H1 (cell line): ENCODE results near the gene BTBD8. TPM values are rescaled to one million over a fixed set of nuclear protein-coding genes. Genes with fewer than 3 reads are reported as not detected.

ENCODE experiments used
- CTCF ChIA-PET: fragments of 300-600 bp; sonication (Branson Sonifier 250); formaldehyde crosslinking; loops from one replicate; lab custom pipeline; 2021; ENCODE audit not compliant: partially characterized antibody; lab: Charles Lee
- POLR2A ChIA-PET: fragments of 300-600 bp; sonication (Branson Sonifier 250); formaldehyde crosslinking; loops from one replicate; lab custom pipeline; 2021; ENCODE audit warnings: inconsistent platforms; ENCODE audit not compliant: partially characterized antibody; lab: Charles Lee
- DNase-seq, 2 experiments: peaks; one replicate each; pipeline versions ENCODE4 v3.0.0 to v3.0.0-alpha.2; 2010 to 2022; ENCODE audit warnings: low spot score in 2 of 2, low read depth in 1 of 2, mixed read lengths in 1 of 2
- FAIRE-seq: peaks from 2 replicates; lab custom pipeline; 2011; peaks lifted over from hg19 to GRCh38; lab: Jason Lieb, UNC
- H2AFZ ChIP-seq: 2 replicates; pipeline ENCODE4 v1.8.1; 2012; ENCODE audit warnings: low read length, inconsistent platforms
- H2AK5ac ChIP-seq: 2 replicates; pipeline ENCODE4 v1.6.1; 2013; ENCODE audit warnings: low read depth, low read length
- H2BK120ac ChIP-seq: replicated peaks from 2 replicates; pipeline ENCODE3; 2013; ENCODE audit warnings: low read depth, low read length, inconsistent platforms
- H2BK12ac ChIP-seq: 2 replicates; pipeline ENCODE4 v1.6.1; 2013; ENCODE audit warnings: low read depth, low read length
- H2BK15ac ChIP-seq: 2 replicates; pipeline ENCODE4 v1.6.1; 2013; ENCODE audit warnings: low read length
- H2BK20ac ChIP-seq: 2 replicates; pipeline ENCODE4 v1.6.1; 2013; ENCODE audit warnings: low read length
- H2BK5ac ChIP-seq: 2 replicates; pipeline ENCODE4 v1.6.1; 2013; ENCODE audit warnings: low read depth, low read length
- H3K14ac ChIP-seq: 2 replicates; pipeline ENCODE4 v1.6.1; 2013; ENCODE audit warnings: inconsistent platforms; ENCODE audit not compliant: insufficient read length
- H3K18ac ChIP-seq: 2 replicates; pipeline ENCODE4 v1.6.1; 2013; ENCODE audit warnings: low read length; ENCODE audit errors: extremely low read depth
- H3K23ac ChIP-seq: 2 replicates; pipeline ENCODE4 v1.6.1; 2013; ENCODE audit warnings: inconsistent platforms; ENCODE audit not compliant: insufficient read length
- H3K23me2 ChIP-seq: 2 replicates; pipeline ENCODE4 v1.6.1; 2013; ENCODE audit warnings: low read depth, low read length
- H3K27ac ChIP-seq: 2 replicates; pipeline ENCODE4 v1.6.1; 2011; ENCODE audit warnings: low read depth, low read length, inconsistent platforms
- H3K27me3 ChIP-seq, 4 experiments: replicated peaks in 1 of 4; 1 replicate in 1 of 4; 2 replicates in 3 of 4; pipeline versions ENCODE4 v1.6.1 to v1.8.1; 2011 to 2013; ENCODE audit warnings: low read length in 3 of 4, mild to moderate bottlenecking in 3 of 4, inconsistent platforms in 2 of 4, mixed read lengths in 2 of 4, moderate library complexity in 1 of 4; ENCODE audit not compliant: control insufficient read depth in 3 of 4, insufficient read depth in 3 of 4; ENCODE audit errors: extremely low read depth in 1 of 4
- H3K36me3 ChIP-seq, 4 experiments: 2 replicates each; pipeline versions ENCODE4 v1.6.1 to v1.8.1; 2011 to 2013; ENCODE audit warnings: mild to moderate bottlenecking in 4 of 4, low read length in 3 of 4, moderate library complexity in 2 of 4, control low read depth in 1 of 4, inconsistent platforms in 1 of 4; ENCODE audit not compliant: insufficient read depth in 4 of 4, control insufficient read depth in 2 of 4
- H3K4ac ChIP-seq: replicated peaks from 2 replicates; pipeline ENCODE3; 2013; ENCODE audit warnings: low read length, low read depth, mixed read lengths, inconsistent platforms; ENCODE audit not compliant: insufficient read length
- H3K4me1 ChIP-seq, 4 experiments: replicated peaks in 1 of 4; 1 replicate in 1 of 4; 2 replicates in 3 of 4; pipeline versions ENCODE4 v1.6.1 to v1.8.1; 2011 to 2013; ENCODE audit warnings: low read length in 3 of 4, inconsistent platforms in 2 of 4, mixed read lengths in 1 of 4; ENCODE audit not compliant: insufficient read depth in 4 of 4, control insufficient read depth in 3 of 4
- H3K4me2 ChIP-seq, 2 experiments: 2 replicates each; pipeline versions ENCODE4 v1.6.1 to v1.8.1; 2011 to 2013; ENCODE audit warnings: low read depth in 2 of 2, low read length in 2 of 2, control low read depth in 1 of 2, inconsistent platforms in 1 of 2, mild to moderate bottlenecking in 1 of 2; ENCODE audit not compliant: insufficient read depth in 1 of 2
- H3K4me3 ChIP-seq, 4 experiments: fragments of 200-600, 300-600 bp in 1 of 4; sonication (generic), shearing (Covaris generic), sonication (Bioruptor Twin) in 1 of 4; 2 replicates each; pipeline versions ENCODE4 v1.5.1 to v1.8.1; 2011 to 2016; ENCODE audit warnings: low read length in 4 of 4, low read depth in 3 of 4, control low read depth in 2 of 4, inconsistent platforms in 2 of 4, mild to moderate bottlenecking in 2 of 4, mixed read lengths in 1 of 4, moderate library complexity in 1 of 4; ENCODE audit not compliant: insufficient read depth in 2 of 4; ENCODE audit errors: extremely low read depth in 1 of 4
- H3K56ac ChIP-seq: replicated peaks from 2 replicates; pipeline ENCODE3; 2013; ENCODE audit warnings: low read depth, mild to moderate bottlenecking, mixed read lengths, low read length, inconsistent platforms; ENCODE audit not compliant: insufficient read length
- H3K79me1 ChIP-seq: 2 replicates; pipeline ENCODE4 v1.6.1; 2013; ENCODE audit warnings: low read depth, low read length, control low read depth
- H3K79me2 ChIP-seq, 2 experiments: 2 replicates each; pipeline versions ENCODE4 v1.6.1 to v1.8.1; 2012 to 2013; ENCODE audit warnings: low read length in 2 of 2, mild to moderate bottlenecking in 2 of 2, inconsistent platforms in 1 of 2; ENCODE audit not compliant: insufficient read depth in 2 of 2, control insufficient read depth in 1 of 2
- H3K9ac ChIP-seq, 4 experiments: replicated peaks in 1 of 4; 1 replicate in 1 of 4; 2 replicates in 3 of 4; pipeline versions ENCODE4 v1.6.1 to v1.8.1; 2011 to 2013; ENCODE audit warnings: low read depth in 3 of 4, low read length in 3 of 4, control low read depth in 2 of 4, mild to moderate bottlenecking in 2 of 4, moderate library complexity in 2 of 4, inconsistent platforms in 1 of 4; ENCODE audit errors: extremely low read depth in 1 of 4
- H3K9me3 ChIP-seq, 2 experiments: 2 replicates each; pipeline versions ENCODE4 v1.6.1 to v1.8.1; 2012 to 2013; ENCODE audit warnings: mild to moderate bottlenecking in 2 of 2, moderate library complexity in 2 of 2, control low read depth in 1 of 2, inconsistent platforms in 1 of 2, low read depth in 1 of 2, low read length in 1 of 2, mixed read lengths in 1 of 2; ENCODE audit not compliant: insufficient read depth in 2 of 2
- H4K20me1 ChIP-seq, 2 experiments: replicated peaks in 1 of 2; 2 replicates each; pipeline versions ENCODE3 to v1.8.1; 2011 to 2013; ENCODE audit warnings: inconsistent platforms in 2 of 2, low read length in 2 of 2, mild to moderate bottlenecking in 1 of 2; ENCODE audit not compliant: insufficient read depth in 2 of 2, control insufficient read depth in 1 of 2
- H4K5ac ChIP-seq: 2 replicates; pipeline ENCODE4 v1.6.1; 2013; ENCODE audit warnings: low read length, low read depth, mixed read lengths, inconsistent platforms; ENCODE audit not compliant: insufficient read length
- H4K8ac ChIP-seq: 2 replicates; pipeline ENCODE4 v1.8.0; 2013; ENCODE audit warnings: mild to moderate bottlenecking, moderate library complexity, low read length, inconsistent platforms; ENCODE audit not compliant: insufficient read depth; ENCODE audit errors: extremely low read depth
- H4K91ac ChIP-seq: replicated peaks from 2 replicates; pipeline ENCODE3; 2013; ENCODE audit warnings: low read length, mixed read lengths, inconsistent platforms; ENCODE audit not compliant: insufficient read length
- SAP30 ChIP-seq: fragments of 300-600 bp; sonication (generic); IDR thresholded peaks from 2 replicates; pipeline ENCODE4 v1.7.1; 2012; ENCODE audit warnings: low read length, moderate library complexity, mild to moderate bottlenecking, inconsistent platforms; ENCODE audit not compliant: insufficient read depth, insufficient replicate concordance
- TCF12 ChIP-seq: IDR thresholded peaks from 2 replicates; pipeline ENCODE4 v1.6.1; 2011; ENCODE audit warnings: low read depth, mild to moderate bottlenecking, low read length
- TEAD4 ChIP-seq: IDR thresholded peaks from 2 replicates; pipeline ENCODE4 v1.6.1; 2012; ENCODE audit warnings: low read depth, low read length, inconsistent platforms, mixed read lengths
- YY1 ChIP-seq: IDR thresholded peaks from 2 replicates; pipeline ENCODE4 v1.6.1; 2011; ENCODE audit warnings: low read depth, mild to moderate bottlenecking, low read length
- WGBS, 2 experiments: shearing (Covaris generic) in 1 of 2; methylation state at CpG; one replicate each; pipeline versions ENCODE4 v1.1.6 to v1.1.7; 2013 to 2015; ENCODE audit warnings: low lambda C conversion rate in 2 of 2, mixed read lengths in 2 of 2, inconsistent platforms in 1 of 2, low coverage in 1 of 2, missing lambda C conversion rate in 1 of 2; ENCODE audit not compliant: insufficient replicate concordance in 2 of 2, insufficient coverage in 1 of 2, insufficient read length in 1 of 2; ENCODE audit errors: extremely low coverage in 1 of 2, missing lambda C conversion rate in 1 of 2; 5-methylcytosine and 5-hydroxymethylcytosine counted together
- polyA plus RNA-seq, 7 experiments: library from polyadenylated mRNA; depleted of rRNA in 3 of 7; stranded (reverse) in 5 of 7; unstranded in 2 of 7; fragments of >200 nt in 5 of 7; fragments of 200-250 nt in 2 of 7; gene quantifications; 1 replicate in 5 of 7; 2 replicates in 1 of 7; 4 replicates in 1 of 7; pipeline versions ENCODE4 v1.2.1 to v1.2.3, GENCODE V29; 2011 to 2013; ENCODE audit warnings: missing spikeins in 2 of 7, mixed read lengths in 2 of 7
- total RNA-seq: library from RNA; stranded (reverse); fragmentation: NEBNext Ultra II Directional; extraction: Animal tissue kit (Norgen Biotek cat#: 25700); gene quantifications from 2 replicates; pipeline ENCODE4 v1.2.1, GENCODE V29; 2021

The BTBD8 gene
- total and polyA plus RNA-seq, 2 of the 8 experiments (the other 6 are each of a cell fraction or from before 2014, with no cell fraction given), result 0.44 to 2.5 TPM

DNA sequence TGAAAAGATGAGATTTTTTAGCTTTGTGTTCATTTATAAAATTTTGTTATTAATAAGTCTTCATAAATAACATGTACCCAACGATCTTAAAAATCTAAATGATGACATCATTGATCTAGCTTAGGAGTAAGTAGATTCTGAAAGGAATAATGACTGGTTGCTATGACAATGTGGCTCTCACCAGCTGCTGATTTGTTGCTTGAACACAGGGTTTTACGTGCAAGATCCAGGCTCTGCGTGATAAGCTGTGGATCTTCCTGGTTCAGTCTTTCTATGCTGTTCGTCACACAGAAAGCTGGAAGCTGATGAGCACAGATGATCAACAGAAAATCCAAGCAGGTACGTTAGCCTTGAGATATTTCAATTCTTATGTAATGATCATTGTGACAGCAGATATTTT is 88.5 kb downstream of the BTBD8 start:
- ChIA-PET CTCF (interaction anchor here (0.5 to 1.2 kb wide), 5 partner anchors 11 to 1201 kb away, joined by 3 read pairs; no protein-coding TSS in a partner anchor), POLR2A (no interaction called here)
- H3K4ac ChIP-seq, result no peak overlapping the region
- H3K23ac ChIP-seq, result no peak overlapping the region
- no peak overlapping the region for H2AK5ac ChIP-seq
- no peak overlapping the region for H3K4me2 ChIP-seq
- no peak overlapping the region for H4K8ac ChIP-seq
- no peak overlapping the region for H2BK20ac ChIP-seq
- H3K4me1 ChIP-seq, result no peaks in the 10 kb centered on the region
- no peaks in the 10 kb centered on the region for H3K27me3 ChIP-seq
- no peak overlapping the region for H3K27ac ChIP-seq
- H3K9ac ChIP-seq, result no peak overlapping the region
- no peak overlapping the region for H2AFZ ChIP-seq
- H4K91ac ChIP-seq, result no peak overlapping the region
- H3K23me2 ChIP-seq, result no peaks in the 10 kb centered on the region
- H3K9me3 ChIP-seq, result no peaks in the 10 kb centered on the region
- TF ChIP-seq YY1 (no peak), TEAD4 (no peak), SAP30 (no peak), TCF12 (no peak)
- no peaks in the 10 kb centered on the region for H3K36me3 ChIP-seq
- no peak overlapping the region for H2BK5ac ChIP-seq
- H3K79me2 ChIP-seq, result no peaks in the 10 kb centered on the region
- no peak overlapping the region for H3K14ac ChIP-seq
- H3K56ac ChIP-seq, result no peak overlapping the region
- H4K20me1 ChIP-seq, result no peaks in the 10 kb centered on the region
- H3K79me1 ChIP-seq, result no peaks in the 10 kb centered on the region
- no peak overlapping the region for H3K18ac ChIP-seq
- H4K5ac ChIP-seq, result no peak overlapping the region
- no peak overlapping the region for H2BK15ac ChIP-seq
- 81% methylated on average over 5 of the region's 5 CpGs; no CpG with 5 or more reads in 1 of the 2 experiments for WGBS, 2 experiments
- H3K4me3 ChIP-seq, result no peak overlapping the region
- DNase-seq (no peak), FAIRE-seq (no peak)
- H2BK120ac ChIP-seq, result no peak overlapping the region
- H2BK12ac ChIP-seq, result no peak overlapping the region
